Activated gamma-delta T cell treated with Interleukin-2 at 50 U/mL for 16 hours (primary cell): Measurements from ENCODE around the gene PER3.

Source experiments
- DNase-seq: peaks from one replicate; pipeline ENCODE4 v3.0.0-alpha.2; 2020

Gene PER3

GRCh38 chr1:7783826-7784491 is at the start of gene PER3:
Gene PER3 (plus strand): TSS chr1:7784291. CDS start chr1:7784878, 587 bp downstream.
- peak; percentile 87 for DNase-seq

GRCh38 chr1:7738044-7738443 is 46.0 kb upstream of the PER3 start:
- no peak for DNase-seq

GRCh38 chr1:7743346-7743745 is 40.7 kb upstream of the PER3 start:
- no peak for DNase-seq

GRCh38 chr1:7744882-7745281 is 39.2 kb upstream of the PER3 start:
- DNase-seq: no peak

GRCh38 chr1:7745783-7746182 is 38.3 kb upstream of the PER3 start:
- no peak for DNase-seq

GRCh38 chr1:7747605-7748004 is 36.5 kb upstream of the PER3 start:
- no peak for DNase-seq

GRCh38 chr1:7749126-7749525 is 35.0 kb upstream of the PER3 start:
- no peak for DNase-seq

GRCh38 chr1:7751174-7751573 is 32.9 kb upstream of the PER3 start:
- no peak for DNase-seq

- DNase-seq: peak; percentile 43
Observed at GRCh38 chr1:7752512-7753417, 31.3 kb upstream of the PER3 start.

- no peak for DNase-seq
Observed at GRCh38 chr1:7753641-7754040, 30.4 kb upstream of the PER3 start.

- DNase-seq: no peak
Observed at GRCh38 chr1:7754234-7754633, 29.9 kb upstream of the PER3 start.

GRCh38 chr1:7755448-7755847 is 28.6 kb upstream of the PER3 start:
- no peak for DNase-seq

- DNase-seq: no peak
Observed at GRCh38 chr1:7760245-7760644, 23.8 kb upstream of the PER3 start.

GRCh38 chr1:7761103-7761502 is 23.0 kb upstream of the PER3 start:
- DNase-seq: no peak

- DNase-seq: no peak
Observed at GRCh38 chr1:7767176-7767575, 16.9 kb upstream of the PER3 start.

GRCh38 chr1:7768583-7768982 is 15.5 kb upstream of the PER3 start:
- DNase-seq: no peak

- DNase-seq: no peak
Observed at GRCh38 chr1:7769673-7770412, 14.2 kb upstream of the PER3 start.

- no peak for DNase-seq
Observed at GRCh38 chr1:7770669-7770996, 13.5 kb upstream of the PER3 start.

- DNase-seq: peak; percentile 86
Observed at GRCh38 chr1:7770997-7771822, 12.9 kb upstream of the PER3 start, which contains the start of gene VAMP3. Gene VAMP3 (plus strand): TSS chr1:7771296. CDS start chr1:7771384, 88 bp downstream.

- DNase-seq: no peak
Observed at GRCh38 chr1:7771823-7772299, 12.2 kb upstream of the PER3 start.

- no peak for DNase-seq
Observed at GRCh38 chr1:7777591-7777990, 6.5 kb upstream of the PER3 start.

GRCh38 chr1:7778133-7778628 is 5.9 kb upstream of the PER3 start:
- DNase-seq: no peak
